Measurements from ENCODE around the gene TOP2A. TPM values are rescaled to one million over a fixed set of nuclear protein-coding genes. Genes with fewer than 3 reads are reported as not detected.
A peak's percentile ranks its signal among the peaks of the same experiment; 100 is the strongest.
"Not testable (repeated sequence)": the region's sequence is repeated elsewhere in the genome, so short reads cannot be mapped to it uniquely, and the experiment has no call there.

Gene TOP2A
- total RNA-seq, 3 donors from 2014 or later, result 2.0 to 6.4 (median 2.5) TPM

GRCh38 chr17:40382251-40382650 lies 35.4 kb downstream of the TOP2A start:
- Histone ChIP-seq H3K4me1 (no peaks in the 10 kb centered on the region), H3K36me3 (no peaks in the 10 kb centered on the region), H3K9me3 (no peaks in the 10 kb centered on the region), H3K27ac (no peak overlapping the region), H3K4me3 (no peak overlapping the region), H3K27me3 (no peaks in the 10 kb centered on the region)
- no peak for DNase-seq (ENCODE audit: low spot score in 2 of 2)
- TF ChIP-seq CTCF (IDR thresholded peaks at IDR 0.05) (no peak), POLR2AphosphoS5 (IDR thresholded peaks at IDR 0.05) (no peak), POLR2A (IDR thresholded peaks at IDR 0.05) (no peak)
- intact Hi-C loops (cut with DNase I; ENCODE audit: low total_unique reads), result no loop called here

DNA sequence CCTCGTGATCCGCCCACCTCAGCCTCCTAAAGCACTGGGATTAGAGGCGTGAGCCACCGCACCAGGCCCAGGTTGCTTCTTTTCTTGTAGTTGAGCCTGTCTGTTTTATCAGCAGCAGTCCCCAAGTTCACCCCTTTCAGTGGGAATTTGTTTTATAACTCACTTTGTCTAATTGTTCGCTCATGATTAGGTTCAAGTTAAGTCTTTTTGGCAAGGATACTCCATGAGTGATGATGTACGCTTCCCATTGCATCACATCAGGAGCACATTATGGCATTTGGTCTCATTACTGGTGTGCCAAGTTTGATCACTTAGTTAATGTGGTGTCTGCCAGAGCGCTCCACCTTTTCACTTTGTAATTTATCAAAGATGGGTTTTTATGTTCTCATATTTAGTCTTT lies 38.7 kb downstream of the TOP2A start:
- H3K27me3 ChIP-seq, result no peaks in the 10 kb centered on the region
- no peak overlapping the region for H3K27ac ChIP-seq
- no peaks in the 10 kb centered on the region for H3K36me3 ChIP-seq
- H3K4me3 ChIP-seq, result no peak overlapping the region
- no peak for DNase-seq (ENCODE audit: low spot score in 2 of 2)
- no peaks in the 10 kb centered on the region for H3K4me1 ChIP-seq
- intact Hi-C loops (cut with DNase I; ENCODE audit: low total_unique reads), result no loop called here
- no peak for TF ChIP-seq POLR2A (IDR thresholded peaks at IDR 0.05)
- no peak for TF ChIP-seq CTCF (IDR thresholded peaks at IDR 0.05)
- no peak for TF ChIP-seq POLR2AphosphoS5 (IDR thresholded peaks at IDR 0.05)
- no peaks in the 10 kb centered on the region for H3K9me3 ChIP-seq

GRCh38 chr17:40377832-40378231 lies 39.9 kb downstream of the TOP2A start:
- Histone ChIP-seq H3K27ac (no peak overlapping the region), H3K4me3 (no peak overlapping the region), H3K36me3 (no peaks in the 10 kb centered on the region), H3K4me1 (no peaks in the 10 kb centered on the region), H3K27me3 (no peaks in the 10 kb centered on the region), H3K9me3 (no peaks in the 10 kb centered on the region)
- no peak for TF ChIP-seq CTCF (IDR thresholded peaks at IDR 0.05)
- no peak for DNase-seq (ENCODE audit: low spot score in 2 of 2)
- intact Hi-C loops (cut with DNase I; ENCODE audit: low total_unique reads), result no loop called here

GRCh38 chr17:40376541-40376940 lies 41.2 kb downstream of the TOP2A start:
- H3K4me3 ChIP-seq; H3K9me3 ChIP-seq; DNase-seq (ENCODE audit: low spot score in 2 of 2); H3K27me3 ChIP-seq; H3K27ac ChIP-seq; H3K4me1 ChIP-seq; intact Hi-C loops (cut with DNase I; ENCODE audit: low total_unique reads); H3K36me3 ChIP-seq: not testable (repeated sequence)

DNA sequence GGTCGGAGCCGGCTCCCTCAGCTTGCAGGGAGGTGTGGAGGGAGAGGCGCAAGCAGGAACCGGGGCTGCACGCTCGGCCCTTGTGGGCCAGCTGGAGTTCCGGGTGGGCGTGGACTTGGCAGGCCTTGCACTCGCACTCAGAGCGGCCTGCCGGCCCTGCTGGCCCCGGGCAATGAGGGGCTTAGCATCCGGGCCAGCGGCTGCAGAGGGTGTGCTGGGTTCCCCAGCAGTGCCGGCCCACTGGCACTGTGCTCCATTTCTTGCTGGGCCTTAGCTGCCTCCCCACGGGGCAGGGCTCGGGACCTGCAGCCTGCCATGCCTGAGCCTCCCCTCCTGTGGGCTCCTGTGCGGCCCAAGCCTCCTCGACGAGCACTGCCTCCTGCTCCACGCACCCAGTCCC lies 41.9 kb downstream of the TOP2A start:
- intact Hi-C loops (cut with DNase I; ENCODE audit: low total_unique reads); H3K4me1 ChIP-seq; H3K36me3 ChIP-seq; H3K27me3 ChIP-seq; H3K9me3 ChIP-seq; H3K27ac ChIP-seq; DNase-seq (ENCODE audit: low spot score in 2 of 2): not testable (repeated sequence)
- peak overlapping the region in 1 of 3 donors; percentile 43 for H3K4me3 ChIP-seq

DNA sequence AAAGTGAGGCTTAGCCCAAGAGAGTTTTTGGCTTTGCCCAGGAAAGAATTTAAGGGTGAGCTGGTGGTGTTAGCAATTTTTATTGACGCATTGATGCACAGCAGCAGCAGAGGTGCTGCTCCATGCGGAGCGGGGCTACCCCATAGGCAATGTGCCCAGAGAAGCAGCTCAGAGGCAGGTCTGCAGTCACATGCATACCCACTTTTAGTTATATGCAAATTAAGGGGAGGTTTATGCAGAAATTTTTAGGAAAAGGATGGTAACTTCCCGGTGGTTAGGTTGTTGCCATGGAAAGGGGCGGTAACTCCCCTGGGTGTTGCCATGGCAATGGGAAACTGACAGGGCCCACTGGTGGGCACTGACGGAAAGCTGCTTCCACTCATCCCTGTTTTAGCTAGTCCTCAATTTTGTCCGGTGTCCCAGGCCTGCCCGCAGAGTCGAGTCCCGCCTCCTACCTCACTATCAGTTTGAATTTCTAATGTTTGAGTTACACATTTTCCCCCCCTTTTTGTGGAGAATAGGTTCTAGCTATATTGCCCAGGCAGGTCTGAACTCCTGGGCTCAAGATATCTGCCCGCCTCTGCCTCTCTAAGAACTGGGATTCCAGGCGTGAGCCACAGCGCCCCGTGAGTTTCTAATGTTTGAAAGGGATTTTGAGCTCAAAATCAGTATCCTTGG lies 42.7 kb downstream of the TOP2A start:
- H3K27ac ChIP-seq, result no peak overlapping the region
- intact Hi-C loops (cut with DNase I; ENCODE audit: low total_unique reads), result no loop called here
- DNase-seq (ENCODE audit: low spot score in 2 of 2), result no peak
- no peak overlapping the region for H3K4me3 ChIP-seq
- no peaks in the 10 kb centered on the region for H3K9me3 ChIP-seq
- H3K36me3 ChIP-seq, result no peaks in the 10 kb centered on the region
- H3K4me1 ChIP-seq, result no peaks in the 10 kb centered on the region
- H3K27me3 ChIP-seq, result no peaks in the 10 kb centered on the region
- no peak for TF ChIP-seq POLR2AphosphoS5 (IDR thresholded peaks at IDR 0.05)
- TF ChIP-seq POLR2A (IDR thresholded peaks at IDR 0.05), result no peak
- no peak for TF ChIP-seq CTCF (IDR thresholded peaks at IDR 0.05)
